ENCODE results near the gene WBP2.
"Not testable (repeated sequence)": the region's sequence is repeated elsewhere in the genome, so short reads cannot be mapped to it uniquely, and the experiment has no call there.

Gene WBP2

DNA sequence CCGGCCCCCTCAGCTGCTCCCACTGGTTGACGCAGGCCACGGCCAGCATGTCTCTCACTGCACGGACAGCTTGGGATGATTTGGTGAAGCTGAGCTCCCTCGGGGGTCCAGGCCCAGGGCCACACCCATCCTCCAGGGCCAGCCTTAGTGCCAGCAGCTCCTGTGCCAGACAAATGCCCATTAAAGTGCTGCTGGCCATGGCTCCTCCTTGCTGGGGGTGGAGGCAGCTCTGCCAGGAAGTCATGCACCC is 20.7 kb upstream of the WBP2 start:
- peak overlapping the region; percentile 75 for H3K27ac ChIP-seq
- no peak for TF ChIP-seq CTCF (conservative IDR thresholded peaks at IDR 0.05)

GRCh38 chr17:75875182-75875939 is 20.2 kb upstream of the WBP2 start:
- no peak for TF ChIP-seq CTCF (conservative IDR thresholded peaks at IDR 0.05)
- H3K27ac ChIP-seq = peak overlapping the region; percentile 75

GRCh38 chr17:75874323-75875181 is 19.4 kb upstream of the WBP2 start:
- H3K27ac ChIP-seq = no peak overlapping the region; the same call in 1 of the 2 replicates
- no peak for TF ChIP-seq CTCF (conservative IDR thresholded peaks at IDR 0.05)

- H3K27ac ChIP-seq = peak overlapping the region; percentile 51
- TF ChIP-seq CTCF (conservative IDR thresholded peaks at IDR 0.05) = no peak
Observed at GRCh38 chr17:75873587-75874322, 18.6 kb upstream of the WBP2 start.

DNA sequence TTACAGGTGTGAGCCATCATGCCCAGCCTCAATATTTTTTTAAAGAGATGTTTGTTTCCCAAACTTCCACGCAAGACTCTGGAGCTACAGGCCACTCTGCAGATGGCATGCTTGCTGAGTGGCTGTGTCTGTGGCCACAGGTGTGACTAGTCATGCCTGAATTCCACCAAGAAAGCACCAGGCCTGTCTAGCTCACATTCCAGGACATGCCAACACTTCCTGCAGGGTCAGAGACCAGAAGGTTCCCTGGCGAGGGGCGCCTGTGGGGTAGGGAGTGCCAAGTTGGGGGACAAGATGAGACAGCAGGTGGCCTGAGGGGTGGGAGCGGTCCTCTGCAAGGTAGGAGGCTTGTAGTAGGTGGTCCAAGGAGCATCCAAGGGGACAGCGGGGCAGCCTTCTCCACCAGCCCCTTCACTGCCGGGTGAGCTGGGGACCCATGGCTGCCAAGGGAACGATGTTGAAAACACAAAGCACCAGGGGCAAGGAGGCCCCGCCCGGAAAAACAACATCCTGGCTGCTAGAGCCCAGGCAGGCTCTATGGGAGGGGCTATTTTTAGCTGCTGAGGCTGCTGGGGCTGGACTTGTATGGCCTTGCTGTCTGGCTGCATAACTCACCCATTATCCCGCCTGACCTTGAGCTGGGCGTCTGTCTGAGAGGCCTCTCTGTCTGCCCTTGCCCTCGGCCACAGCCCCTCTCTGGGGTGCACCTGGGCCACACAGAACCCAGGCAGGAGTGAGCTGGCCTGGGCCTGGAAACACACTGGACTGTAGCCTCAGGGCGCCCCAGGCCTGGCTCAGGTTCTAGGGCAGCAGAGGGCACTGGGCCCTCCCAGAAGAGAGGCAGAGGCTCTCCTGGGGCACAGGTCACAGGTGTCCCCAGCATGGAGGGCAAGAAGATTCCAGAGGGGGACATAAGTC is 17.6 kb upstream of the WBP2 start:
- peak overlapping the region; percentile 51 for H3K27ac ChIP-seq
- no peak for TF ChIP-seq CTCF (conservative IDR thresholded peaks at IDR 0.05)

GRCh38 chr17:75870228-75870627 is 15.1 kb upstream of the WBP2 start:
- not testable (repeated sequence) for H3K27ac ChIP-seq

- no peak for TF ChIP-seq CTCF (conservative IDR thresholded peaks at IDR 0.05)
- H3K27ac ChIP-seq = no peak overlapping the region
Observed at GRCh38 chr17:75869282-75870141, 14.4 kb upstream of the WBP2 start.

DNA sequence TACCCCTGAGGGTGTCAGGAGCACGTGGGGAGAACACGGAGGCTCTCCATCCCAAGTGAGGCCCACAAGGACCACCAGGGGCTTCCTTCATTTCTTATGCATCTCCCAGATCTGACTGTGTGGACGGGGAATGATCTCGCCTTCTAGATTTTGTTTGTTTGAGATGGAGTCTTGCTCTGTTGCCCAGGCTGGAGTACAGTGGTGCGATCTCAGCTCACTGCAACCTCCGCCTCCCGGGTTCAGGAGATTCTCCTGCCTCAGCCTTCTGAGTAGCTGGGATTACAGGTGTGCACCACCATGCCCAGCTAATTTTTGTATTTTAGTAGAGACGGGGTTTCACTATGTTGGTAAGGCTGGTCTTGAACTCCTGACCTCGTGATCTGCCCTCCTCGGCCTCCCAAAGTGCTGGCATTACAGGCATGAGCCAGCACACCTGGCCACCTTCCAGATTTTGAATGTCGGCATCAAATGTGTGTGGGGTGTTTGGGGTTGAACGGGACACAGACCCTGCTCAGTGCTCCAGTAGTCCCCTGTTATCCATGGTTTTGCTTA is 13.7 kb upstream of the WBP2 start:
- H3K27ac ChIP-seq = not testable (repeated sequence)

- H3K27ac ChIP-seq = not testable (repeated sequence)
Observed at GRCh38 chr17:75865404-75866188, 10.5 kb upstream of the WBP2 start.

DNA sequence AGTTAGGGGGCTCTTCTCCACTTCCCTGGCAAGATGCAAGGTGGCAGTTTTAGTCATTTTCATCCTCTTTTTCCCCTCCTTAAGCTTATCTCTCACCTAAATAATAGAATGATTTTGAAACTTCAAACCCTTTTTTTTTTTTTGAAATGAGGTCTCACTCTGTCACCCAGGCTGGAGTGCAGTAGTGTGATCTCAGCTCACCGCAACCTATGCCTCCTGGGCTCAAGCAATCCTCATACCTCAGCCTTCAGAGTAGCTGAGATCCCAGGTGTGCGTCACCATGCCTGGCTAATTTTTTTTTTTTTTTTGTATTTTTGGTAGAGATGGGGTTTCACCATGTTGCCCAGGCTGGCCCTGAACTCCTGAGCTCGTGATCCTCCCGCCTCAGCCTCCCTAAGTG is 9.8 kb upstream of the WBP2 start:
- not testable (repeated sequence) for H3K27ac ChIP-seq
